GM10248 (cell line): Measurements from ENCODE around the gene RGS6.

Experiments
- CTCF ChIA-PET: fragments of 300-600 bp; sonication (Branson Sonifier 250); formaldehyde crosslinking; extraction: SDS; loops from one replicate; lab custom pipeline; 2021; ENCODE audit warnings: antibody characterized with exemption; lab: Yijun Ruan, JAX
- POLR2A ChIA-PET: fragments of 350-650 bp; sonication (Branson Sonifier 250); formaldehyde crosslinking; extraction: SDS; loops from one replicate; lab custom pipeline; 2020; ENCODE audit warnings: antibody characterized with exemption; lab: Yijun Ruan, JAX
- DNase-seq: peaks from one replicate; pipeline ENCODE4 v3.0.0; 2012; ENCODE audit errors: extremely low spot score
- CTCF ChIP-seq: IDR thresholded peaks from 2 replicates; pipeline ENCODE4 v1.5.1; 2012; ENCODE audit warnings: mild to moderate bottlenecking, low read depth; ENCODE audit errors: extremely low read depth, missing control alignments, control extremely low read depth

Gene RGS6

GRCh38 chr14:72292689-72293024 lies 360.4 kb downstream of the RGS6 start:
- DNase-seq: no peak
- POLR2A ChIA-PET: no interaction called here
- no peak for TF ChIP-seq CTCF
- CTCF ChIA-PET: interaction anchor here (1.2 to 1.6 kb wide), 5 partner anchors 9 to 269 kb away, joined by 3 to 8 read pairs (median 4); no protein-coding TSS in a partner anchor

- CTCF ChIA-PET: interaction anchor here (1.4 kb wide), 1 partner anchor 9 kb away, joined by 3 read pairs; no protein-coding TSS in a partner anchor
- no peak for DNase-seq
- no peak for TF ChIP-seq CTCF
- POLR2A ChIA-PET: no interaction called here
These were observed 369.1 kb downstream of the RGS6 start for GRCh38 chr14:72301352-72301751.

GRCh38 chr14:72303930-72304329 lies 371.7 kb downstream of the RGS6 start:
- POLR2A ChIA-PET: no interaction called here
- TF ChIP-seq CTCF: no peak

GRCh38 chr14:72305561-72305960 lies 373.3 kb downstream of the RGS6 start:
- ChIA-PET CTCF (interaction anchor here (0.9 to 1.2 kb wide), 2 partner anchors 9 to 23 kb away, joined by 3 read pairs; no protein-coding TSS in a partner anchor), POLR2A (no interaction called here)
- DNase-seq: no peak
- no peak for TF ChIP-seq CTCF

More at GRCh38 chr14:72303930-72304329, 371.7 kb downstream of the RGS6 start:
- CTCF ChIA-PET: no interaction called here
- DNase-seq: no peak

- no peak for DNase-seq
- POLR2A ChIA-PET: no interaction called here
- no peak for TF ChIP-seq CTCF
- CTCF ChIA-PET: no interaction called here
These were observed 376.8 kb downstream of the RGS6 start for GRCh38 chr14:72308967-72309485.

- TF ChIP-seq CTCF: no peak
- no peak for DNase-seq
- POLR2A ChIA-PET: no interaction called here
- CTCF ChIA-PET: interaction anchor here (1.2 to 1.3 kb wide), 2 partner anchors 19 to 82 kb away, joined by 3 to 4 read pairs; no protein-coding TSS in a partner anchor
These were observed 378.9 kb downstream of the RGS6 start for GRCh38 chr14:72311116-72311515.
